Measurements from ENCODE around the gene SEMA3C.

- TF ChIP-seq, protein P1, sequence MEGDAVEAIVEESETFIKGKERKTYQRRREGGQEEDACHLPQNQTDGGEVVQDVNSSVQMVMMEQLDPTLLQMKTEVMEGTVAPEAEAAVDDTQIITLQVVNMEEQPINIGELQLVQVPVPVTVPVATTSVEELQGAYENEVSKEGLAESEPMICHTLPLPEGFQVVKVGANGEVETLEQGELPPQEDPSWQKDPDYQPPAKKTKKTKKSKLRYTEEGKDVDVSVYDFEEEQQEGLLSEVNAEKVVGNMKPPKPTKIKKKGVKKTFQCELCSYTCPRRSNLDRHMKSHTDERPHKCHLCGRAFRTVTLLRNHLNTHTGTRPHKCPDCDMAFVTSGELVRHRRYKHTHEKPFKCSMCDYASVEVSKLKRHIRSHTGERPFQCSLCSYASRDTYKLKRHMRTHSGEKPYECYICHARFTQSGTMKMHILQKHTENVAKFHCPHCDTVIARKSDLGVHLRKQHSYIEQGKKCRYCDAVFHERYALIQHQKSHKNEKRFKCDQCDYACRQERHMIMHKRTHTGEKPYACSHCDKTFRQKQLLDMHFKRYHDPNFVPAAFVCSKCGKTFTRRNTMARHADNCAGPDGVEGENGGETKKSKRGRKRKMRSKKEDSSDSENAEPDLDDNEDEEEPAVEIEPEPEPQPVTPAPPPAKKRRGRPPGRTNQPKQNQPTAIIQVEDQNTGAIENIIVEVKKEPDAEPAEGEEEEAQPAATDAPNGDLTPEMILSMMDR (IDR thresholded peaks at IDR 0.05), result no peak
- TF ChIP-seq POLR2AphosphoS5 (IDR thresholded peaks at IDR 0.05; ENCODE audit: low read depth, low read length) (0 out of 2 replicates have a peak, but pooled peaks have one; percentile 41), SIN3A (IDR thresholded peaks at IDR 0.05; ENCODE audit: borderline replicate concordance, insufficient read depth, low read depth, low read length) (no peak)
Measured at GRCh38 chr7:80781561-80781979, 137.3 kb downstream of the SEMA3C start.

Data from Panc1 (cell line).